ENCODE measurements around the gene ST6GALNAC3. TPM values are rescaled to one million over a fixed set of nuclear protein-coding genes. Genes with fewer than 3 reads are reported as not detected.
A peak's percentile ranks its signal among the peaks of the same experiment; 100 is the strongest.

The ST6GALNAC3 gene
- total and polyA plus RNA-seq, 2 experiments from 2014 or later: 29.4 to 33.3 TPM

DNA sequence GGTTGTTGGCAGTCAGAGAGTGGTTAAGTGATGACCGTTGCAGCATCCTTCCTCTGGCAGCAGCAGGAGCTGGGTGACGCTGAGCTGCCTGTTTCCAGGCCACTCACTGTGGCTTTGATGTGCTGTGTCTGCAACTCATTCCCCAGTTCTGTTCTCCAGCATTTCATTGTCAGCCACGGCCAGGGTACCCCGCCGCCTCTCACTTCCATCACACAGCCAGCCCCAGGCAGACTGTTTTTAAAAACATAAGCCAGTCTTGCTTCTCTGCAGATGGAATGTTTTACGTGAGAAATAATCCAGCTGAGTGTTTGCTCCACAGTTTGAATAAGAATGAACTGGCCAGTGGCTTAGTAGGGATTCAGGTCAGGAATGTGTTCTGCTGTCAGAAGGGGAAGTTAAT is 21.5 kb upstream of the ST6GALNAC3 start:
- Histone ChIP-seq H3K27ac (peak overlapping the region; percentile 39), H3K4me3 (no peak overlapping the region), H3K79me2 (no peaks in the 10 kb centered on the region), H2AFZ (no peak overlapping the region), H3K36me3 (replicated peaks; ENCODE audit: insufficient read depth, low read depth) (no peaks in the 10 kb centered on the region), H3K4me1 (ENCODE audit: insufficient read depth) (peaks cover 10% of the 10 kb centered on the region), H4K20me1 (ENCODE audit: insufficient read depth, poor library complexity, severe bottlenecking) (no peaks in the 10 kb centered on the region), H3K27me3 (no peaks in the 10 kb centered on the region), H3K9me3 (ENCODE audit: low read depth) (no peaks in the 10 kb centered on the region), H3K4me2 (peak overlapping the region; percentile 1), H3K9me2 (replicated peaks; ENCODE audit: insufficient read depth) (no peaks in the 10 kb centered on the region)
- TF ChIP-seq CTCF (IDR thresholded peaks at IDR 0.05; ENCODE audit: poor library complexity) (no peak), EZH2 (IDR thresholded peaks at IDR 0.05; ENCODE audit: borderline replicate concordance) (no peak), EZH2phosphoT487 (IDR thresholded peaks at IDR 0.05; ENCODE audit: low read depth, severe bottlenecking, unreplicated experiment) (no peak)
- 33% methylated on average over 6 of the region's 6 CpGs for WGBS (ENCODE audit: low lambda C conversion rate, missing lambda C conversion rate)
- DNase-seq (ENCODE audit: low spot score): peak; percentile 26

GRCh38 chr1:76054359-76054758 is 20.2 kb upstream of the ST6GALNAC3 start:
- 49% methylated on average over 2 of the region's 2 CpGs for WGBS (ENCODE audit: low lambda C conversion rate, missing lambda C conversion rate)

DNA sequence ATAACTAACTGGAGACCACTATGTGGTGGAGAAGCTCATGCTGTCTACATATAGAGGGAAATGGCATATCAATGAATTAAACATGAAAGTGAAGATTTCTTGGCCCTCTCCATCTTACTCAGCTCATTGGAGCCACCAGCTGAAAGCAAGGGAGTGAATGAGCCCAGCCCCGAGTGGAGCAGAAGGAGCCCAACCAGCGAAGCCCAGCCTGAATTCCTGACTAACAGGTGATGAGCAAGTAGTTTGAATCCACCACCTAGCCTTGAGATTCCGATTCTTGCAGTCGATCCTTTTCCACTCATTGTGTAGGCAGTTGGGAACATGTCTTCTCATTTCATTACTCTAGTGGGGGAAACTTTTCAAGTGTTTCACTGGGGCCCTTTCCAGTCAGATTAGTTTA is 18.6 kb upstream of the ST6GALNAC3 start:
- Histone ChIP-seq H3K79me2 (no peaks in the 10 kb centered on the region), H3K4me2 (no peak overlapping the region), H3K4me3 (no peak overlapping the region), H3K27me3 (no peaks in the 10 kb centered on the region), H4K20me1 (ENCODE audit: insufficient read depth, poor library complexity, severe bottlenecking) (no peaks in the 10 kb centered on the region), H3K27ac (no peak overlapping the region), H3K36me3 (replicated peaks; ENCODE audit: insufficient read depth, low read depth) (no peaks in the 10 kb centered on the region), H3K9me2 (replicated peaks; ENCODE audit: insufficient read depth) (no peaks in the 10 kb centered on the region), H3K9me3 (ENCODE audit: low read depth) (no peaks in the 10 kb centered on the region), H3K4me1 (ENCODE audit: insufficient read depth) (peaks cover 16% of the 10 kb centered on the region), H2AFZ (no peak overlapping the region)
- WGBS (ENCODE audit: low lambda C conversion rate, missing lambda C conversion rate): 90% methylated on average over 4 of the region's 4 CpGs
- DNase-seq (ENCODE audit: low spot score): no peak
- no peak for TF ChIP-seq EZH2 (IDR thresholded peaks at IDR 0.05; ENCODE audit: borderline replicate concordance)
- TF ChIP-seq EZH2phosphoT487 (IDR thresholded peaks at IDR 0.05; ENCODE audit: low read depth, severe bottlenecking, unreplicated experiment): no peak
- TF ChIP-seq CTCF (IDR thresholded peaks at IDR 0.05; ENCODE audit: poor library complexity): no peak

More at GRCh38 chr1:76054359-76054758, 20.2 kb upstream of the ST6GALNAC3 start:
- H3K9me2 ChIP-seq (replicated peaks; ENCODE audit: insufficient read depth): no peaks in the 10 kb centered on the region
- no peaks in the 10 kb centered on the region for H4K20me1 ChIP-seq (ENCODE audit: insufficient read depth, poor library complexity, severe bottlenecking)
- H3K4me3 ChIP-seq: no peak overlapping the region
- peak overlapping the region; percentile 42 for H3K4me2 ChIP-seq
- H3K36me3 ChIP-seq (replicated peaks; ENCODE audit: insufficient read depth, low read depth): no peaks in the 10 kb centered on the region
- no peak for TF ChIP-seq CTCF (IDR thresholded peaks at IDR 0.05; ENCODE audit: poor library complexity)
- TF ChIP-seq EZH2 (IDR thresholded peaks at IDR 0.05; ENCODE audit: borderline replicate concordance): no peak
- TF ChIP-seq EZH2phosphoT487 (IDR thresholded peaks at IDR 0.05; ENCODE audit: low read depth, severe bottlenecking, unreplicated experiment): no peak
- no peaks in the 10 kb centered on the region for H3K79me2 ChIP-seq
- H3K27me3 ChIP-seq: no peaks in the 10 kb centered on the region
- no peak for DNase-seq (ENCODE audit: low spot score)
- H3K27ac ChIP-seq: peak overlapping the region; percentile 33
- H2AFZ ChIP-seq: peak overlapping the region; percentile 10
- no peaks in the 10 kb centered on the region for H3K9me3 ChIP-seq (ENCODE audit: low read depth)
- H3K4me1 ChIP-seq (ENCODE audit: insufficient read depth): peaks cover 13% of the 10 kb centered on the region

GRCh38 chr1:76059451-76059850 is 15.1 kb upstream of the ST6GALNAC3 start:
- no peaks in the 10 kb centered on the region for H4K20me1 ChIP-seq (ENCODE audit: insufficient read depth, poor library complexity, severe bottlenecking)
- H2AFZ ChIP-seq: no peak overlapping the region
- H3K9me2 ChIP-seq (replicated peaks; ENCODE audit: insufficient read depth): no peaks in the 10 kb centered on the region
- H3K36me3 ChIP-seq (replicated peaks; ENCODE audit: insufficient read depth, low read depth): no peaks in the 10 kb centered on the region
- WGBS (ENCODE audit: low lambda C conversion rate, missing lambda C conversion rate): 25% methylated on average over 2 of the region's 2 CpGs
- H3K4me2 ChIP-seq: no peak overlapping the region
- H3K4me3 ChIP-seq: no peak overlapping the region
- H3K9me3 ChIP-seq (ENCODE audit: low read depth): no peaks in the 10 kb centered on the region
- no peak for TF ChIP-seq EZH2phosphoT487 (IDR thresholded peaks at IDR 0.05; ENCODE audit: low read depth, severe bottlenecking, unreplicated experiment)
- no peak for TF ChIP-seq CTCF (IDR thresholded peaks at IDR 0.05; ENCODE audit: poor library complexity)
- no peak for TF ChIP-seq EZH2 (IDR thresholded peaks at IDR 0.05; ENCODE audit: borderline replicate concordance)
- no peaks in the 10 kb centered on the region for H3K79me2 ChIP-seq
- no peak for DNase-seq (ENCODE audit: low spot score)
- H3K4me1 ChIP-seq (ENCODE audit: insufficient read depth): peaks cover 6% of the 10 kb centered on the region
- no peak overlapping the region for H3K27ac ChIP-seq
- H3K27me3 ChIP-seq: no peaks in the 10 kb centered on the region

All from hepatocyte (in vitro differentiated cells).